Stimulated activated CD8-positive, alpha-beta memory T cell treated with anti-CD3 and anti-CD28 coated beads, Interleukin-4, amount 100 ng/mL, for 24 hours (primary cell): ENCODE measurements around the gene TRAF3IP1.
"Not testable (repeated sequence)": the region's sequence is repeated elsewhere in the genome, so short reads cannot be mapped to it uniquely, and the experiment has no call there.

Source experiments
- DNase-seq: peaks from one replicate; pipeline ENCODE4 v3.0.0-alpha.2; 2020; ENCODE audit warnings: low read depth

The TRAF3IP1 gene

DNA sequence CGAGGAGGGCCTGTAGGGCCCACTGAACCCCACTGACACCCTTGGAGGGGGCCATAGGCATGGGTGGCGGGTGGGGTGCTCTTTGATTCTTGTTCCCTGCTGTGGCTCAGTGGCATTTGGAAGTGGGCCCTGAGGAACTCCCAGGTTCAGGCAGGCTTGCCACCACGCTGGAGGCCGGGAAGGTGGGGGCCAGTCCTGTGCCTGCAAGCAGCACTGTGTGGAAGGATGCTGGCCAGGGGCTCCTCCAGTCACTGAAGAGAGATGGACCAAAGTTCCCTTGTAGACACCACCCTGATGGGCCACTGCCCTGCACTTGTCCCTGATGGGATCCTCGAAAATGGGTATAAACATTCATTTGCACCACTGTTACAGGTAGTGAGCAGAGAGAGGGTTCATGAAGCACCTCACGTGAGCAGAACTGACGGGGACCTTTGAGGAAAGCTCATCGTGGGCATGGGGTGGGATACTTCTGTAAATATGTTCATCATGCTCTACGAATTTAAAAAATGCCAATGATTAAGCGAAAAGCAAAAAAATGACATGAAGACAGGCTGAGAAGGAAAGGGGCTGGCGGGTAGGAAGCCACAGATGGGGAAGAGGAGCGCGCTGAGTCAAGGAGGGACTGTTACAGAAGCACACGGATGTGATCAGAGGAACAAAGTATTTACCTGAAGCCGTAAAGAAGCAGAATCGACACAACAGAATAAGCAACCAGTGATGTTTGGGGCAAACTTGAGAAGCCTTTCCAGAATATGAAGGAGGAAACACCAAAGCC lies 61.2 kb downstream of the TRAF3IP1 start:
- DNase-seq: no peak

GRCh38 chr2:238382381-238382781 lies 62.1 kb downstream of the TRAF3IP1 start:
- no peak for DNase-seq

GRCh38 chr2:238383135-238383534 lies 62.8 kb downstream of the TRAF3IP1 start:
- DNase-seq: no peak

DNA sequence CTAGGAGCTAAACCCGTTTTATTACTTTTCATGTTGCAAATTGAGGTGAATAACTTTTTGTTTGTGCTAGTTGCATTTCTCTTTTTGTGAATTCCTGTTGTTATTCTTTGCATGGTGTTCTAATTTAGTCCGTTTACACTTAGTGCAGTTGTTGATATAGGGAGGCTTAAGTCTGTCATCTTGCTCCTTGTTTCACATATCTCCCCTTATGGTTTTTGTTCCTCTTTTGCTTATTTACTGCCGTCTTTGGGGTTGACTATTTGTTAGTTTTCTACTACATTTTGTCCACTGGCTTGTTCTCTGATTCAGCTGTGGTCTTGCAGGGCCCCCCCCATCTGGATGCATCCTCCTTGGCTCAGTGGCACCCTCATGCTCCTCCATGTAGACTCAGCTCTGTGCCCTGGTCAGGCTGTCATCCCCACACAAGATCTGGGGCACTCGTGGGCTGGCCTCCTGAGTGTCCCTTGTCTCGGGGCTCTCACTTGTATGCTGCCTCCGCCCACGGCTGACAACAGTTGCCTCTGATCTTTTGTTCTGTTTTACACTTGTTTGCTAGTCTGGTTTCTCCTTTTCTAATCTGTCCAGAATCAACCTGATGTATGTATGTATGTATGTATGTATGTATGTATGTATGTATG lies 63.5 kb downstream of the TRAF3IP1 start:
- no peak for DNase-seq

- no peak for DNase-seq
Observed at GRCh38 chr2:238387332-238387731, 67.0 kb downstream of the TRAF3IP1 start.

- DNase-seq: no peak
Observed at GRCh38 chr2:238388794-238389193, 68.5 kb downstream of the TRAF3IP1 start.

- DNase-seq: no peak
Observed at GRCh38 chr2:238389988-238390589, 69.8 kb downstream of the TRAF3IP1 start.

DNA sequence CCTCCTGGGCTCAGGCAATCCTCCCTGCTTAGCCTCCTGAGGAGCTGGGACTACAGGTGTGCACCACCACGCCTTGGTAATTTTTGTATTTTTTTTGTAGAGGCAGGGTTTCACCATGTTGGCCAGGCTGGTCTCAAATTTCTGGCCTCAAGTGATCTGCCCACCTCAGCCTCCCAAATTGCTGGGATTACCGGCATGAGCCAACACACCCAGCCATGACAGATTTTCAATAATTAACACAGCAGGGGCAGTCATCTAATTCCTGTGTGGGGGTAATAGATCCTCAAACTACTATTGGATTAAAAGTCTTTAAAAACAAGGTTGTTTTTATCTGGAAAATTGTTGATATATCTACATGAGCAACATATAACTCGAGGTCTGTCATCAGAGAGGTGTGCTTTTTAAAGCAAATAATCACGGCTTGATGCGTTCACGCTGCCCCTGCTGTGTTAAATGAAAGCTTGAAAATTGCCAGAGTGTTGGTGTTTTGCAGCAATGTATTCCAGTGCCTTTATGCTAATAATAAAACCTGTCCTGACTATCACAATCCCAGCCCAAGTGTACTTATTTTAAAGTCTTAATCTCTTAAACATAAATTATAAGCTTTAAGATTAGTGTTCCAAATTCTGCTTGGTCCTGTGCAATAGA lies 70.8 kb downstream of the TRAF3IP1 start:
- no peak for DNase-seq

- no peak for DNase-seq
Observed at GRCh38 chr2:238396663-238397062, 76.3 kb downstream of the TRAF3IP1 start.

- DNase-seq: no peak
Observed at GRCh38 chr2:238397356-238397755, 77.0 kb downstream of the TRAF3IP1 start.

DNA sequence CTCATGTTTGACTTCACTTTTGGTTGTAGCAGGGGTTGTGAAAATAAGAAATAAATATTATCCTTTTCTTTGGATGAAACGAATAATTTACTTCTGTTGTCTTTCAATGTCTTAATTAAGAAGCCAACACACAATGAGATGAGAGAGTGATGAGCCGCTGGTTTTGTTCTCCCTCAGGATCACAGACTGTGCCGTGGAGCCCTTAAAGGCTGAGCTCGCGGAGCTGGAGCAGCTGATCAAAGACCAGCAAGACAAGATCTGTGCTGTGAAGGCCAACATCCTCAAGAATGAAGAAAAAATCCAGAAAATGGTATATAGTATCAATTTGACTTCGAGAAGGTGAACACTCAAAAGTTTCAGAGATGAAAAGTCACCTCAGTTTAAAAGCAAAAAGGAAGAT lies 78.3 kb downstream of the TRAF3IP1 start:
- DNase-seq: no peak

DNA sequence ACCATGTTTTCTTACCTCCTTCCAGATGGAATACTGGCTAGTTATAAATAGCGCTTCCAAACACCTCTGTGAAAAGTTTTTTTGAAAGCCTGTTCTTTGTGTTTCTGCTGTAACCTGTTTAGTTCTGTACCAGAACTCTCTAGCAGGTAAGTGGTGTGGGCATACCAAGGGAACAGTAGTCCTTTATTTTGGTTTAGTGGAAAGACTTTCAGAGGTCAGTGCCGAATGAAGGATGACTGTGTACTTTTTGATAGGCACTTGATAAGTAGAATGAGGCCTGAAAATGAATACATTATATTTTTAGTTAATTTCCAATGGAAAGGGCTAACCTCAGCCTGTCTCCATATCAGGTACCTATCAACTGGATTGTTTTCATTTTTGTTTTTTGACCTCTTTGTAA lies 78.8 kb downstream of the TRAF3IP1 start:
- no peak for DNase-seq

GRCh38 chr2:238401551-238401950 lies 81.2 kb downstream of the TRAF3IP1 start:
- no peak for DNase-seq

GRCh38 chr2:238403632-238404405 lies 83.5 kb downstream of the TRAF3IP1 start:
- DNase-seq: no peak

DNA sequence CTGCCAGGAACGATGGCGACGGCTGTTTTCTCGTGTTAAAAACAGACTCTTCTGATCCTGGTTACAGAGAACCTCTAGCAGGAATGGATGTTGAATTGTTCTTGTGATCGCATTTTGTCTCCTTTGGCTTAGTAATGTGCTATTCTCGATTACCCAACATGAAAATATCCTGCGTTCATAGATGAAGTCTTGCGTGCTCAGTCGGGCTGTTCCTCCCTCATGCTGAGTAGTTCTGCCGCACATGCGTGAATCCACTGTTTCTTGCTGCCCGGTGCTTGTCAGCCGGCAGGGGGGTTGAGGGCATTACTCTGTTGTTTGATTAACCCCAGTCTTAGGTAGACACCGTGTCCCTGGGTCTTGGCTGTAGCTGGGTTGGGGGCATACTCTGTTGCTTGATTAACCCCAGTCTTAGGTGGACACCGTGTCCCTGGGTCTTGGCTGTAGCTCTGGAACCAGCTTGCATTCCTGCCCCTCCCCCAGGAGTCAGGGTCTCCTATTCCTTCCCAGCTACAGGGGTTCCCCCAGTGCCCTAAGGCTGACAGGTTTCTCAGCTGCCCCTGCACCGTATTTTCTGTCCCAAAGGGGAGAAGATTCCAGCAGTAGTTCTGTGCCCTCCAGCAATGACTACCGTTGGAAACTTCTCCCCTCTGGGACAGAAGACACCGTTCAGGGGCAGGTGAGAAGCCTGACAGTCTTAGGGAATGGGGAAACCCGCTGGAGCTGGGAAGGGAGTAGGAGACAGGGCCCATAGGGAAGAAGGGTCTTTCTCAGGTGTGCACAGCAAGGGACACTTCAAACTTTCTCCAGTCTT lies 84.3 kb downstream of the TRAF3IP1 start:
- no peak for DNase-seq

- not testable (repeated sequence) for DNase-seq
Observed at GRCh38 chr2:238405217-238405555, 84.9 kb downstream of the TRAF3IP1 start.

DNA sequence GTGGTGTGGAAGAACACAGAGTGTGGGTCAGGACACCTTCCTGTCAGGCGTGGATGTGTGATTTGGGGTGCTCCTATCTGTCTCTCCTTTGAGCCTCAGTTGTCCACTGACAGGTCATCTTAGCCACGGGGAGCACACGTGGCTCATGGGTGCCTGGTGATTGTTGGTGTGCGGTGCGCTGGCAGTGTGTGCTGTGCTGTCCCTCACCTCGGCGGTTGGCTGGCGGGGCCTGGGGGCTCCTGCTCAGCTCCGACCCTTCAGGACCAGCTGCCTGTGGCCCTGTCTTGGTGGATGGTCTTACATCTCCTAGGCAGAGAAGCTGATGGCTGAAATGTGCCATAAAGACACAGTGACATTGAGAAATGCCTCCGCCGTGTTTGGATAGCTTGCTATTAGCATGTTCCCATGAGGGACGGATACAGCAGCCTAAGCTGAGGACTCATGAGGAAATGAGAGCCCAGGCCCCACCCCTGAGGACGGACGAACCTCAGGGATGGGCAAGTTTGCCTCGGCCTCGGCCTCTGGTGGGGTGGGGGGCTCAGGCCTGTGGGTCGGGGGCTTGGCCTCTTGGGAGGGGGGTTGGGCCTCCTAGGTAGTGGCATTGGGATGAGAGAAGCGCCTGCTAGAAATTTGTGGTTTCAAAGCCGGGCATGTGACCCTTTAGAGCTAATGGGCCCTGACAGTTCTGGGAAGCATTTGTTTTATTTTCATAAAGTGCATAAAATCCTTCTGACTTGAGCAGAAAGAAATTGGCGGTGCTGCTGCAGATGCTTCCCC lies 86.1 kb downstream of the TRAF3IP1 start:
- DNase-seq: no peak

- no peak for DNase-seq
Observed at GRCh38 chr2:238406998-238407285, 86.6 kb downstream of the TRAF3IP1 start.

- DNase-seq: no peak
Observed at GRCh38 chr2:238407566-238407965, 87.2 kb downstream of the TRAF3IP1 start.

DNA sequence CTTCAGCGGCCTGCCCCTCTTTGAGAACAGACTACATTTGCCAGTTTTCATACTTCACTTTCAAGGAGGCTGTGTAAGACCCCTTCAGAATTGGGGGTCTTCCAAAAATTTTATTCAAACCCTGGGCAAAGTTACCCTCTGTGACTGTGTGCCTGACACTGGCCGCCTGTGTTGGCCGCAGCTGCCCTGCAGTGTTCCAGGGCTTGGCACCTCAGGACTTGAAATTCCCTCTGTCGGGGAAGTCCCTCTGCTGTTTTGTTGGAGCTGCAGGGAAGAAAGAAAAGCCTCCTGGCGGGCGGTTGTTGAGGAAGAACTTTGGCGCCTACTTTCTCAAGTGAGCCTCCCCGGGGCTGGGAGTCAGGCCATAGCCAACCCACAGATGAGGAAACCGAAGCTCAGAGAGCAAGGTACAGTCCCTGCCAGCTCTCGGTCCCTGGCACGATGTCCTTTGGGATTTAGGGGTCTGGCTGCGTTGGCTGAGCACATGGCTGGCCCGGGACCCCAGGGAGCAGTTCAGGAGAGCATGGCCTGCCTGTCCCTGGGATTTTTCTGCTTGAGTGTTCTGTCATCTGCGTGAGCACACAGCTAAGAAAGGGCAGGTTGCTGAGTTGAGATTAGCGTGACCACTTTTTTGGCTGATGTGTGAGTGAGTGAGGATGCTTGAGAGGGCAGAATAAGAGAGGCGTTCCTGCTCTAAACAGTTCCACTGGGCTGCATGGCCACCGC lies 88.5 kb downstream of the TRAF3IP1 start:
- DNase-seq: no peak
